Thoracic aorta (tissue), 2 donors: ENCODE data around the gene CLRN3. TPM values are rescaled to one million over a fixed set of nuclear protein-coding genes. Genes with fewer than 3 reads are reported as not detected.

Experiments
- ATAC-seq: fragments of 150-250 bp; one replicate; pipeline ENCODE4 v1.8.0; 2017; ENCODE audit warnings: low read depth; ENCODE audit not compliant: insufficient number of reproducible peaks, low FRiP score
- DNase-seq: peaks from one replicate; pipeline ENCODE4 v3.0.0-alpha.2; 2020; ENCODE audit warnings: low spot score
- H3K27ac ChIP-seq, 2 donors: fragments of 200-600 bp; sonication (generic); 1 replicate in 1 of 2; 2 replicates in 1 of 2; pipeline ENCODE4 v1.5.1; 2016; ENCODE audit warnings: mild to moderate bottlenecking in 2 of 2, moderate library complexity in 2 of 2
- H3K27me3 ChIP-seq: fragments of 200-600 bp; sonication (generic); replicated peaks from 2 replicates; pipeline ENCODE4 v1.6.0; 2016; ENCODE audit warnings: mild to moderate bottlenecking; ENCODE audit not compliant: insufficient read depth
- H3K36me3 ChIP-seq: fragments of 200-600 bp; sonication (generic); one replicate; pipeline ENCODE4 v1.5.1; 2016
- H3K4me1 ChIP-seq, 2 donors: fragments of 200-600 bp; sonication (generic); 1 replicate in 1 of 2; 2 replicates in 1 of 2; pipeline versions ENCODE4 v1.5.1 to v1.6.0; 2016; ENCODE audit warnings: low read depth in 2 of 2, mild to moderate bottlenecking in 1 of 2; ENCODE audit not compliant: control insufficient read depth in 1 of 2
- H3K4me3 ChIP-seq: fragments of 200-600 bp; sonication (generic); 2 replicates; pipeline ENCODE4 v1.5.1; 2016; ENCODE audit warnings: mild to moderate bottlenecking
- H3K9me3 ChIP-seq: fragments of 200-600 bp; sonication (generic); 2 replicates; pipeline ENCODE4 v1.5.1; 2016
- total RNA-seq, 2 donors: library from RNA; depleted of rRNA; stranded (reverse); fragments of >200 nt; gene quantifications; one replicate each; pipeline versions ENCODE4 v1.1.0 to v1.2.3, GENCODE V29; 2016
- TF ChIP-seq, protein P1 (sequence below): fragments of 200-600 bp; sonication (generic); IDR thresholded peaks from one replicate; pipeline ENCODE4 v1.5.1; 2019; ENCODE audit warnings: antibody characterized with exemption

CLRN3 gene
- total RNA-seq, 2 donors from 2014 or later, result not detected

DNA sequence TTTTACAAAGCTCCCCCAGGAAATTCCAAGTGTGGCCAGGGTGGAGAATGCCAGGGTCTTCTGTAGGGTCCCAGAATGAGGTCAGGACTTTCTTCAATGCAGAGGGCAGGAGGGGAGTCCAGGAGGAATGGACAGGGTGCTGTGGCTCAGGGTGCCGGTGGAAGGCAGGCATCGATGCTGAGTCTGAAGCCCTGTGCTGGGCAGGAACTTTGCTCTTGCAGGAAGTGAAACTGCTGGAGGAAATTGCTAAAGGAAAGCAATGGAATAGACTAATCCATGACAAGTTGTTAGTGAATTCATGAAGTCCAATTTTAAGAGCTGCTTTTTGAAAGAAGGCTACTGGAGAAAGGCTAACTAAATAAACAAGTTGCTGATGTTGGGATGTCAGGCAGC, 29.0 kb upstream of the CLRN3 start:
- ATAC-seq (no peak), DNase-seq (no peak)
- H3K27me3 ChIP-seq, result no peaks in the 10 kb centered on the region
- no peaks in the 10 kb centered on the region for H3K36me3 ChIP-seq
- TF ChIP-seq, protein P1, sequence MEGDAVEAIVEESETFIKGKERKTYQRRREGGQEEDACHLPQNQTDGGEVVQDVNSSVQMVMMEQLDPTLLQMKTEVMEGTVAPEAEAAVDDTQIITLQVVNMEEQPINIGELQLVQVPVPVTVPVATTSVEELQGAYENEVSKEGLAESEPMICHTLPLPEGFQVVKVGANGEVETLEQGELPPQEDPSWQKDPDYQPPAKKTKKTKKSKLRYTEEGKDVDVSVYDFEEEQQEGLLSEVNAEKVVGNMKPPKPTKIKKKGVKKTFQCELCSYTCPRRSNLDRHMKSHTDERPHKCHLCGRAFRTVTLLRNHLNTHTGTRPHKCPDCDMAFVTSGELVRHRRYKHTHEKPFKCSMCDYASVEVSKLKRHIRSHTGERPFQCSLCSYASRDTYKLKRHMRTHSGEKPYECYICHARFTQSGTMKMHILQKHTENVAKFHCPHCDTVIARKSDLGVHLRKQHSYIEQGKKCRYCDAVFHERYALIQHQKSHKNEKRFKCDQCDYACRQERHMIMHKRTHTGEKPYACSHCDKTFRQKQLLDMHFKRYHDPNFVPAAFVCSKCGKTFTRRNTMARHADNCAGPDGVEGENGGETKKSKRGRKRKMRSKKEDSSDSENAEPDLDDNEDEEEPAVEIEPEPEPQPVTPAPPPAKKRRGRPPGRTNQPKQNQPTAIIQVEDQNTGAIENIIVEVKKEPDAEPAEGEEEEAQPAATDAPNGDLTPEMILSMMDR, result no peak
- peaks cover 40 to 72% of the 10 kb centered on the region in 2 donors for H3K4me1 ChIP-seq
- peak overlapping the region; percentile 73 to 79 for H3K27ac ChIP-seq
- H3K9me3 ChIP-seq, result no peaks in the 10 kb centered on the region
- no peak overlapping the region for H3K4me3 ChIP-seq

GRCh38 chr10:127921075-127921752, 28.5 kb upstream of the CLRN3 start:
- no peaks in the 10 kb centered on the region for H3K36me3 ChIP-seq
- TF ChIP-seq, protein P1, result no peak
- no peak overlapping the region for H3K4me3 ChIP-seq
- ATAC-seq (no peak), DNase-seq (no peak)
- H3K27me3 ChIP-seq, result no peaks in the 10 kb centered on the region
- peaks cover 40 to 67% of the 10 kb centered on the region in 2 donors for H3K4me1 ChIP-seq
- peak overlapping the region; percentile 73 to 79 for H3K27ac ChIP-seq
- H3K9me3 ChIP-seq, result no peaks in the 10 kb centered on the region

- no peaks in the 10 kb centered on the region for H3K9me3 ChIP-seq
- H3K4me3 ChIP-seq, result no peak overlapping the region
- peaks cover 40 to 60% of the 10 kb centered on the region in 2 donors for H3K4me1 ChIP-seq
- H3K27me3 ChIP-seq, result no peaks in the 10 kb centered on the region
- H3K36me3 ChIP-seq, result no peaks in the 10 kb centered on the region
- TF ChIP-seq, protein P1, result no peak
- DNase-seq, result no peak
- no peak for ATAC-seq
- H3K27ac ChIP-seq, result peak overlapping the region; percentile 52 to 59
These were observed 27.7 kb upstream of the CLRN3 start for GRCh38 chr10:127920306-127921074.

DNA sequence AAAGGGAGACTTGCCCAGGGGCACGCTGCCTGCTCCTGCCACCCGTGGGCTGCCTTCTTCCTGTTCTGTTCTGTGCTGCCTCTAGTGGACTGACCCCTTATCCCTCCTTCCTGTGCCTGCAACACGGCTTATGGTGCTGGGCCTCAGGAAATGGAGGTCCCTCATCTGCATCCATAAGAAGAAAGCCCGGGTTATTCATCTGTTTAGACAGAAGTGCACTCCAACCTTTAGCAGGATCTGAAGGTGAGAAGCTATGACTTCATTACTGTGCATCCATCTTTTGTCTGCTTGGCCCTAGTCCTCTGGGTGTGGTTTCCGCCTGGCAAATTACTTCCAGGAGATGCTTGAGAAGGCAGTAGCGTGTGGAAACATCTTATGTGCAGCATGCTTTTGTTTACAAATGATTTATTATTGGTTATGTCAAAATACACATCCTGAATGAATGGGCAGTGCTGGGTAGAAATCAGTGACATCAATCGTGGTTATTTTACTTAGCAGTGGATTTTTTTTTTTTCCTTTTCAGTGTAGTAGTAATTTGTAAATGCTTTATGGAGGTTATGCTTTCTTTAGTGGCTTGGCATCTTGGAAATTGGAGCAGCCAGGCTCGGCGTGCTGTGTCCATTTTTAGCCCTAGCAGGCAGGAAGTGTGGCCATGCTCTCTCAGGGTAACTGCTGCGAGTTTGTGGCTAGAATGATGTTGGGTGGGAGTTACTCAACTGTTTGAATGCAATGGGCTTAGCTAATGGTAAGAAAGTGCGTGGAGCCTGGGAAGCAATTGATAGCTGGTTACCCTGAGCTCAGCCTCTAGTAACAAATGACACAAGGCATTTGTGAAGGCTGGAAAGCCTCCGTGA, 26.9 kb upstream of the CLRN3 start:
- H3K27ac ChIP-seq, result peak overlapping the region; percentile 52 to 59
- no peak for ATAC-seq
- H3K4me3 ChIP-seq, result peak overlapping the region; percentile 10
- DNase-seq, result no peak
- TF ChIP-seq, protein P1, result peak; percentile 30
- peaks cover 38 to 56% of the 10 kb centered on the region in 2 donors for H3K4me1 ChIP-seq
- H3K36me3 ChIP-seq, result no peaks in the 10 kb centered on the region
- no peaks in the 10 kb centered on the region for H3K27me3 ChIP-seq
- no peaks in the 10 kb centered on the region for H3K9me3 ChIP-seq

GRCh38 chr10:127918572-127918971, 25.8 kb upstream of the CLRN3 start:
- TF ChIP-seq, protein P1, result no peak
- H3K27me3 ChIP-seq, result no peaks in the 10 kb centered on the region
- peaks cover 38 to 51% of the 10 kb centered on the region in 2 donors for H3K4me1 ChIP-seq
- ATAC-seq, result no peak
- no peaks in the 10 kb centered on the region for H3K9me3 ChIP-seq
- DNase-seq, result no peak
- peak overlapping the region in 1 of 2 donors; percentile 52 for H3K27ac ChIP-seq
- no peaks in the 10 kb centered on the region for H3K36me3 ChIP-seq
- H3K4me3 ChIP-seq, result no peak overlapping the region
